Esophagus squamous epithelium (tissue), 4 donors: Measurements from ENCODE around the gene EPB41L2.

Experiments
- POLR2A ChIP-seq, 4 donors: fragments of 450-650 bp; IDR thresholded peaks; one replicate each; pipeline ENCODE4 v1.6.1; 2017; ENCODE audit warnings: antibody characterized with exemption in 4 of 4, mild to moderate bottlenecking in 4 of 4, moderate library complexity in 3 of 4
- TF ChIP-seq, protein P1 (sequence below), 6 experiments: fragments of 450-650 bp in 4 of 6; fragments of 200-600 bp in 2 of 6; sonication (generic) in 2 of 6; IDR thresholded peaks; one replicate each; pipeline ENCODE4 v1.5.1; 2016 to 2019; ENCODE audit warnings: antibody characterized with exemption in 6 of 6, mild to moderate bottlenecking in 4 of 6, moderate library complexity in 4 of 6

GRCh38 chr6:130794738-130795137 lies 268.3 kb downstream of the EPB41L2 start:
- no peak for TF ChIP-seq POLR2A (IDR thresholded peaks at IDR 0.05)
- TF ChIP-seq, protein P1, sequence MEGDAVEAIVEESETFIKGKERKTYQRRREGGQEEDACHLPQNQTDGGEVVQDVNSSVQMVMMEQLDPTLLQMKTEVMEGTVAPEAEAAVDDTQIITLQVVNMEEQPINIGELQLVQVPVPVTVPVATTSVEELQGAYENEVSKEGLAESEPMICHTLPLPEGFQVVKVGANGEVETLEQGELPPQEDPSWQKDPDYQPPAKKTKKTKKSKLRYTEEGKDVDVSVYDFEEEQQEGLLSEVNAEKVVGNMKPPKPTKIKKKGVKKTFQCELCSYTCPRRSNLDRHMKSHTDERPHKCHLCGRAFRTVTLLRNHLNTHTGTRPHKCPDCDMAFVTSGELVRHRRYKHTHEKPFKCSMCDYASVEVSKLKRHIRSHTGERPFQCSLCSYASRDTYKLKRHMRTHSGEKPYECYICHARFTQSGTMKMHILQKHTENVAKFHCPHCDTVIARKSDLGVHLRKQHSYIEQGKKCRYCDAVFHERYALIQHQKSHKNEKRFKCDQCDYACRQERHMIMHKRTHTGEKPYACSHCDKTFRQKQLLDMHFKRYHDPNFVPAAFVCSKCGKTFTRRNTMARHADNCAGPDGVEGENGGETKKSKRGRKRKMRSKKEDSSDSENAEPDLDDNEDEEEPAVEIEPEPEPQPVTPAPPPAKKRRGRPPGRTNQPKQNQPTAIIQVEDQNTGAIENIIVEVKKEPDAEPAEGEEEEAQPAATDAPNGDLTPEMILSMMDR (IDR thresholded peaks at IDR 0.05) = no peak
